ENCODE results near the gene NTN1. TPM values are rescaled to one million over a fixed set of nuclear protein-coding genes. Genes with fewer than 3 reads are reported as not detected.

NTN1 gene
- total RNA-seq, 1 donor from 2014 or later, result 1.1 TPM

GRCh38 chr17:9120471-9120870 is 99.2 kb downstream of the NTN1 start:
- TF ChIP-seq CTCF (IDR thresholded peaks at IDR 0.05), result no peak
- intact Hi-C loops (cut with micrococcal nuclease), result no loop called here
- Mint-ChIP-seq H3K4me1 (peaks cover 5% of the 10 kb centered on the region), H3K27me3 (peaks cover 17% of the 10 kb centered on the region), H3K9me3 (peaks cover 4% of the 10 kb centered on the region), H3K36me3 (ENCODE audit: low read depth) (no peaks in the 10 kb centered on the region), H3K27ac (no peak overlapping the region), H3K4me3 (no peak overlapping the region)
- DNase-seq (no peak), ATAC-seq (ENCODE audit: low read depth) (no peak)
- ChIA-PET CTCF (no interaction called here), POLR2A (no interaction called here)

GRCh38 chr17:9121186-9121820 is 100.0 kb downstream of the NTN1 start:
- Mint-ChIP-seq H3K27me3 (peaks cover 16% of the 10 kb centered on the region), H3K9me3 (peaks cover 4% of the 10 kb centered on the region), H3K27ac (no peak overlapping the region), H3K36me3 (ENCODE audit: low read depth) (no peaks in the 10 kb centered on the region), H3K4me3 (no peak overlapping the region), H3K4me1 (no peaks in the 10 kb centered on the region)
- no peak for ATAC-seq (ENCODE audit: low read depth)
- ChIA-PET POLR2A (no interaction called here), CTCF (no interaction called here)
- no peak for TF ChIP-seq CTCF (IDR thresholded peaks at IDR 0.05)
- intact Hi-C loops (cut with micrococcal nuclease), result no loop called here
- DNase-seq, result no peak

GRCh38 chr17:9123594-9124553 is 102.6 kb downstream of the NTN1 start:
- Mint-ChIP-seq H3K9me3 (peaks cover under 1% of the 10 kb centered on the region), H3K27me3 (peaks cover 6% of the 10 kb centered on the region), H3K4me1 (no peaks in the 10 kb centered on the region), H3K4me3 (no peak overlapping the region), H3K36me3 (ENCODE audit: low read depth) (no peaks in the 10 kb centered on the region), H3K27ac (no peak overlapping the region)
- no peak for ATAC-seq (ENCODE audit: low read depth)
- CTCF ChIA-PET, result no interaction called here
- no peak for TF ChIP-seq CTCF (IDR thresholded peaks at IDR 0.05)
- intact Hi-C loops (cut with micrococcal nuclease), result no loop called here
- POLR2A ChIA-PET, result no interaction called here
- DNase-seq, result no peak

GRCh38 chr17:9124554-9124935 is 103.2 kb downstream of the NTN1 start:
- no peak for TF ChIP-seq CTCF (IDR thresholded peaks at IDR 0.05)
- Mint-ChIP-seq H3K4me1 (no peaks in the 10 kb centered on the region), H3K27me3 (peaks cover 6% of the 10 kb centered on the region), H3K9me3 (no peaks in the 10 kb centered on the region), H3K4me3 (no peak overlapping the region), H3K36me3 (ENCODE audit: low read depth) (no peaks in the 10 kb centered on the region), H3K27ac (no peak overlapping the region)
- ChIA-PET CTCF (no interaction called here), POLR2A (no interaction called here)
- no peak for DNase-seq
- ATAC-seq (ENCODE audit: low read depth), result no peak
- intact Hi-C loops (cut with micrococcal nuclease), result no loop called here

GRCh38 chr17:9125722-9126121 is 104.4 kb downstream of the NTN1 start:
- intact Hi-C loops (cut with micrococcal nuclease), result no loop called here
- DNase-seq, result no peak
- ChIA-PET CTCF (no interaction called here), POLR2A (no interaction called here)
- no peaks in the 10 kb centered on the region for H3K36me3 Mint-ChIP-seq (ENCODE audit: low read depth)
- H3K4me1 Mint-ChIP-seq, result no peaks in the 10 kb centered on the region
- no peak overlapping the region for H3K27ac Mint-ChIP-seq
- no peak for TF ChIP-seq CTCF (IDR thresholded peaks at IDR 0.05)
- peaks cover 6% of the 10 kb centered on the region for H3K27me3 Mint-ChIP-seq
- no peak for ATAC-seq (ENCODE audit: low read depth)
- H3K9me3 Mint-ChIP-seq, result no peaks in the 10 kb centered on the region
- no peak overlapping the region for H3K4me3 Mint-ChIP-seq
